ENCODE results near the gene C19orf85.

Gene C19orf85

DNA sequence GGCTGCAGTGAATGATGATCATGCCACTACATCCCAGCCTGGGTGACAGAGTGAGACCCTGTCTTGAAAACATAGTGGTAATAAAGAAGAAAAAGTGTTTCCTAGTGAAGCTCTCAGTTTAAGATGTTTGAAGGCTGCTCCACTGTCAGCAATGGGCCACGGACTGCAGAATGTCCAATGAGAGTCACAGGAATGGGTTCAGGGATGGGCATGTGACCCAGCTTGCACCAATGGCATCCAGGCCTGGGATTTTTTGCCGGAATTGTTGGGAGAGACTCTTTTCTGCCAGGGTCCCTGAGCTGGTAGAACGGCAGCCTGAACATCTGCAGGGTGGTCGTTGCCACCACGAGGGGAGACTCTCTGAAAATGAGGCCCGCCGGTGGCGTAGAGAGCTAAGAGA is 27.7 kb downstream of the C19orf85 start:
- DNase-seq, result no peak

GRCh38 chr19:55435020-55435419 is 29.5 kb downstream of the C19orf85 start:
- DNase-seq, result no peak

DNA sequence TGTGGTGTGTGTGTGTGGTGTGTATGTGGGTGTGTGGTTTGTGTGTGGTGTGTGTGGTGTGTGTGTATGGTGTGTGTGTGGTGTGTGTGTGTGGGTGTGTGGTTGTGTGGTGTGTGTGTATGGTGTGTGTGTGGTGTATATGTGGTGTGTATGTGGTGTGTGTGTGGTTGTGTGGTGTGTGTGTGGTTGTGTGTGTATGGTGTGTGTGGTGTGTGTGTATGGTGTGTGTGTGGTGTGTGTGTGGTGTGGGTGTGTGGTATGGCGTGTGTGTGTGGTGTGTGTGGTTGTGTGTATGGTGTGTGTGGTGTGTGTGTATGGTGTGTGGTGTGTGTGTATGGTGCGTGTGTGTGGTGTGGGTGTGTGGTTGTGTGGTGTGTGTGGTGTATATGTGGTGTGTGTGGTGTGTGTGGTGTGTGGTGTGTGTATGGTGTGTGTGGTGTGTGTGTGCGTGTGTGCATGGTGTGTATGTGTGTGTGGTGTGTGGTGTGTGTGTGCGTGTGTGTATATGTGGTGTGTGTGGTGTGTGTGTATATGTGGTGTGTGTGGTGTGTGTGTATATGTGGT is 30.1 kb downstream of the C19orf85 start:
- no peak for DNase-seq

DNA sequence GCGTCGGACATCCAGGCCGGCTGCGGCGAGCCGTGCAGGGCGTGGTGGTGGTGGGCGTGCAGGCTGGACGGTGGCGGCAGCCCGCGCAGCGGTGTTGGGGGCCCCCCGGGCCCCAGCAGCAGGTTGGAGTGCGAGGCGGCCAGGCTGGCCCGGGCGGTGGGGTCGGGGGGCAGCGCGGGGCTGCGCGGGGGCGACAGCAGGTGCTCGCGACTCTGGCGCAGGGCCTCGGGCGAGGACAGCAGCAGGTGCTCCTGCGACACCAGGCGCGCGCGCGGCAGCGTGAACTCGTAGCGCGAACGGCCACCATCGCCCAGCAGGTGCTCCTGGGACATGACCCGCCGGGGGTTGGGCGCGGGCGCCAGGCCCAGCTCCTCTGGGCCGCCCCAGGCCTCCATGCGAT is 31.3 kb downstream of the C19orf85 start:
- no peak for DNase-seq

DNA sequence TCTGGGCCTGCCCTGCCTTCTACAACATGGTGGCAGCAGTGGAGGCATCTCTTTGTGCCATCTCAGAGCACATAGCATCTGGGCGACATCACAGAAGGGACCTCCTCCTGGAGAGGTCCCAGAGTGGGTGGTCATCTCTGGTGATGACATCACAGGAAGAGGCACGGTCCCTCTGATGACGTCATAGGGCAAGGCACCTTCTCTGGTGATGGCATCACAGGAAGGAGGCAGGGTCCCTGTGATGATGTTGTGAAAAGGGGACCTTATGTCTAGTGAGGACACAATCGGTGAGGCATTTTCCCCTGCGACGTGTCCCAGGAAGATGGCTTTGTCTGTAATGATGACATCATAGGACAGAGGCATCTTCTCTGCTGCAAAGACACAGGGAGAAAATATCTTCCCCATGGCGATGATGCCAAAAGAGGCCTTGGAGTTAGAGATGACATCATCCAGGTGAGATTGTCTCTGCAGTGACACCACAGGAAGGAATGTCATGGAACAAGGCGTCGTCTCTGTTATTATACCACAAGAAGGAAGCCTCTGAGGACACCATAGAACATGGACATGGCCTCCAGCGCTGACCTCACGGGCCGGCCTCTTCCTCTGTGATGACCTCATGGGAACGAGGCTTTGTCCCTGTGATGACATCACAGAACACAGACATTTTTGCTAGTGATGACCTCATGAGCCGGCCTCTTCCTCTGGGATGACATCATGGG is 32.2 kb downstream of the C19orf85 start:
- DNase-seq, result no peak

GRCh38 chr19:55431183-55431582 is 33.4 kb downstream of the C19orf85 start:
- DNase-seq, result no peak

DNA sequence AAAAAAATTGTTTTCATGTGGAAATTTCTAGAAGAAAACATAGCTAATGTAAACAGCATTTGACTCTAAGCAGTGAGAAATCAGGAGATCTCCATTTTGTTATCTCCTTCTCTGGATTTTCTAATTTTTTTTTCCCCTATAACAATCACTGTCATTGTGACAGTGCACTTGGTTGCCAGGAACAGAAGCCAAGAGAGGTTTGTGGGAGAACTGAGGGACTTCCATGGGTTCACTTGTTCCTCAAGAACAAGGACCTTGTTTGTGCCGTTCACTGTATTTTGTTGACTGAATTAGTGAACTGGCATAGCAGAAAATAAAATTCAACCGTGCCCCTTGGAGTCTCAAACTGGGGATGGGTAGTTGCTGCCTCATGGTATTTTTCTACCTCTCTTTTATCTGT is 38.5 kb downstream of the C19orf85 start:
- no peak for DNase-seq

DNA sequence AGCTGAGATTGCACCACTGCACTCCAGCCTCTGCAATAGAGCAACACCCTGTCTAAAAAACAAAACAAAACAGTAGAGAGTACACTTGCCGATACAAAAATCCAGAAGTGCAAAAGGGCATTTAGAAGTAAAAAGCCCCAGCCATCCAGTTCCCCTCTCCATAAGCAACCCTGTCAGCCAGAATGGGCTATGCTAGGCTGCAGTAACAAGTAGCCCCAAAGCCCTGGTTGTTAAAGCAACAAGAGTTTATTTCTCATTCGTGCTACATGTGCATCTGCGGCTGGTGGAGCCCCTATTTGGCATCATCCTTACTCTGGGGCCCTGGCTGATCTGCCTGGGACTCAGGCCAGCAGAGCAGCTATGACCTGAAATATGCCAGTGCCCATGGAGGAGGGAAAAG is 40.0 kb downstream of the C19orf85 start:
- DNase-seq, result no peak

DNA sequence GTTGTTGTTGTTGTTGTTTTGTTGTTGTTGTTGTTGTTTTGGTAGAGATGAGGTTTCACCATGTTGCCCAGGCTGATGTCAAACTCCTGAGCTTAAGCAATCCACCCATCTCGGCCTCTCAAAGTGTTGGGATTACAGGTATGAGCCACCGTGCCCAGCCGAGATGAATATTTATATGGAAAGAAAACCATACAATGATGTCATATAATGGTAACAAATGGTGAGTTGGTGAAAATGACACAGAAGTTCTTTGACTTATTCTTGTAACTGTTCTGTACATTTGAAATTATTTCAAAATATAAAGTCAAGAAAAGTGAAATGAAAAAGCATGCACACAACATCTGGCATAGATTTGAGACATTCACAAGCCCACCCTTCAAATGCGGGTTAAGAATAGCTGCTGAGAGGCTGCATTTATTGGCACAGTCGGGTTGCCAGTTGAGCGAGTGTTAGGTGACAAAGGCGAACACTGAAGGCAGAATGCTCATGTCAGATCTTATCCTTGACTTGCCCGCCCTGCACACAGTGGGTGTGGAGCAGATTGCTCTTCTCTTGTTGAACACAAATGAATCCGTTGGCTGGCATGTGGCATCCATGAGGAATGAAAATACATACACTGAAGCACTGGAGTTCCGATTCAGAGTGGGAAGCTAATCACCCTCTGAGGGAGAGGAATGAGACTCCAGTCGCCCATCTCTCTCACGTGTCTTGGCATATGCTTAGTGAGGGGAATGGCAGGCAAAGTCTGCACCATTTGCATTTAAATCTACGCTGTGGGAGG is 41.1 kb downstream of the C19orf85 start:
- DNase-seq, result no peak

- DNase-seq, result peak; percentile 57
Observed at GRCh38 chr19:55421281-55421680, 43.3 kb downstream of the C19orf85 start.

DNA sequence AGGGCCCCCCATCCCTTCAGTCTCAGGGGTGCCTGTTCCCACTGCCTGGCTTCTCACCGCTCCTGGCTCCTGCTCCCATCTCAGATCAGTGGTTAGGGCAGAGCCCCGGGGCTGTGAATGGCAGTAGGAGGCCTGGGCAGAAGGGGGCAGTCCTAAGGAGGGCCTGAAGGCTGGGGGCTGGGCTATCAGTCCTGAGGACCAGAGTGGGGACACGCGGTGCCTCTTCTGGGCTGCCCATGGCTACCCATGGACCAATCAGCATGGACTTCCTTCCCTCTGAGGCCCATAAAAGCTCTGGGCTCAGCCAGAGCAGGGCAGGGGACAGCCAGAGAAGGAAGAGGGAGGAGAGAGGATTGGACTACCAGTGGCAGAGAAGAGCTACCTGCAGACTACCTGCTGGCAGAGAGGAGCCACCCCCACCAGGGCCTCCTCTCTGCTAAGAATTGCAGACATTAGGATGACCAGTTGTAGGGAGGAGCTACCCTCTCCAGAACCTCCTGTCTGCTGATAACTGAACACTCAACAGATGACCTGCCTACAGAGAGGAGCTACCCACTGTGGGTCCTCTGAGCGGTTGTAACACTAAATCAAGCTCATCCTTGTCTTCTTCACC is 44.8 kb downstream of the C19orf85 start:
- no peak for DNase-seq

- DNase-seq, result no peak
Observed at GRCh38 chr19:55419103-55419502, 45.4 kb downstream of the C19orf85 start.

GRCh38 chr19:55418185-55418584 is 46.4 kb downstream of the C19orf85 start:
- peak; percentile 70 for DNase-seq

Measured in CD4-positive, alpha-beta T cell treated with Interleukin-21 for 1 hour (primary cell).